SK-N-DZ (cell line): ENCODE results near the gene DRC7.
A peak's percentile ranks its signal among the peaks of the same experiment; 100 is the strongest.

ENCODE experiments used
- DNase-seq: peaks from one replicate; pipeline ENCODE4 v3.0.0-alpha.2; 2015; ENCODE audit warnings: low spot score

DRC7 gene

GRCh38 chr16:57676553-57677085 lies 18.0 kb upstream of the DRC7 start:
- no peak for DNase-seq

GRCh38 chr16:57677622-57678369 lies 16.8 kb upstream of the DRC7 start:
- no peak for DNase-seq

GRCh38 chr16:57679016-57679415 lies 15.6 kb upstream of the DRC7 start:
- no peak for DNase-seq

- no peak for DNase-seq
Observed at GRCh38 chr16:57679767-57680482, 14.7 kb upstream of the DRC7 start.

GRCh38 chr16:57680842-57681375 lies 13.7 kb upstream of the DRC7 start:
- DNase-seq: no peak

- DNase-seq: no peak
Observed at GRCh38 chr16:57681950-57682728, 12.5 kb upstream of the DRC7 start.

GRCh38 chr16:57682809-57683635 lies 11.6 kb upstream of the DRC7 start:
- DNase-seq: no peak

- no peak for DNase-seq
Observed at GRCh38 chr16:57683636-57684545, 10.7 kb upstream of the DRC7 start.

GRCh38 chr16:57684626-57685358 lies 9.8 kb upstream of the DRC7 start:
- no peak for DNase-seq

- DNase-seq: no peak
Observed at GRCh38 chr16:57685633-57686032, 9.0 kb upstream of the DRC7 start.

- DNase-seq: no peak
Observed at GRCh38 chr16:57686577-57686976, 8.0 kb upstream of the DRC7 start.

- DNase-seq: no peak
Observed at GRCh38 chr16:57687363-57687929, 7.2 kb upstream of the DRC7 start.

GRCh38 chr16:57688487-57688986 lies 6.1 kb upstream of the DRC7 start:
- no peak for DNase-seq

GRCh38 chr16:57688987-57689761 lies 5.4 kb upstream of the DRC7 start:
- DNase-seq: no peak

- DNase-seq: peak; percentile 67
Observed at GRCh38 chr16:57689762-57690558, 4.6 kb upstream of the DRC7 start.

- no peak for DNase-seq
Observed at GRCh38 chr16:57690782-57691471, 3.7 kb upstream of the DRC7 start.
